ENCODE measurements around the gene GABRR2.

DNA sequence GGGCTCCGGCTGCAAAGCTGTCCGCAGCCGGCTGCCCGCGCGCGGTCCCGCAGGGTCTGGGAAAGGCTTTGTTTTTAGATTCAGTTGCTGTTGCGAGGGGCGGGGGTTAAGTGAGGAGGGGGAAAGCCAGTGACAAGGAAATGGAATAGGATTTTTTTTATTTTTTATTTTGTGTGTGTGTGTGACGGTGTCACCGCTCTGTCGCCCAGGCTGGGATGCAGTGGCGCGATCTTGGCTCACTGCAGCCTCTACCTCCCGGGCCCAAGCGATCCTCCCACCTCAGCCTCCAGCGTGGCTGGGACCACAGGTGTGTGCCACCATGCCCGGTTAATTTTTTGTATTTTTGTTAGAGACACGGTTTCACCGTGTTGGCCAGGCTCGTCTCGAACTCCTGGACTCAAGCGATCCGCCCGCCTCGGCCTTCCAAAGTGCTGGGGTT is 38.0 kb upstream of the GABRR2 start:
- no peak for TF ChIP-seq ZFP30 (CRISPR knock-in tag; IDR thresholded peaks at IDR 0.05)
- TF ChIP-seq, protein P1, sequence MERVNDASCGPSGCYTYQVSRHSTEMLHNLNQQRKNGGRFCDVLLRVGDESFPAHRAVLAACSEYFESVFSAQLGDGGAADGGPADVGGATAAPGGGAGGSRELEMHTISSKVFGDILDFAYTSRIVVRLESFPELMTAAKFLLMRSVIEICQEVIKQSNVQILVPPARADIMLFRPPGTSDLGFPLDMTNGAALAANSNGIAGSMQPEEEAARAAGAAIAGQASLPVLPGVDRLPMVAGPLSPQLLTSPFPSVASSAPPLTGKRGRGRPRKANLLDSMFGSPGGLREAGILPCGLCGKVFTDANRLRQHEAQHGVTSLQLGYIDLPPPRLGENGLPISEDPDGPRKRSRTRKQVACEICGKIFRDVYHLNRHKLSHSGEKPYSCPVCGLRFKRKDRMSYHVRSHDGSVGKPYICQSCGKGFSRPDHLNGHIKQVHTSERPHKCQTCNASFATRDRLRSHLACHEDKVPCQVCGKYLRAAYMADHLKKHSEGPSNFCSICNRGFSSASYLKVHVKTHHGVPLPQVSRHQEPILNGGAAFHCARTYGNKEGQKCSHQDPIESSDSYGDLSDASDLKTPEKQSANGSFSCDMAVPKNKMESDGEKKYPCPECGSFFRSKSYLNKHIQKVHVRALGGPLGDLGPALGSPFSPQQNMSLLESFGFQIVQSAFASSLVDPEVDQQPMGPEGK (CRISPR knock-in tag; IDR thresholded peaks at IDR 0.05; ENCODE audit: borderline replicate concordance): no peak
- TF ChIP-seq, protein P2, sequence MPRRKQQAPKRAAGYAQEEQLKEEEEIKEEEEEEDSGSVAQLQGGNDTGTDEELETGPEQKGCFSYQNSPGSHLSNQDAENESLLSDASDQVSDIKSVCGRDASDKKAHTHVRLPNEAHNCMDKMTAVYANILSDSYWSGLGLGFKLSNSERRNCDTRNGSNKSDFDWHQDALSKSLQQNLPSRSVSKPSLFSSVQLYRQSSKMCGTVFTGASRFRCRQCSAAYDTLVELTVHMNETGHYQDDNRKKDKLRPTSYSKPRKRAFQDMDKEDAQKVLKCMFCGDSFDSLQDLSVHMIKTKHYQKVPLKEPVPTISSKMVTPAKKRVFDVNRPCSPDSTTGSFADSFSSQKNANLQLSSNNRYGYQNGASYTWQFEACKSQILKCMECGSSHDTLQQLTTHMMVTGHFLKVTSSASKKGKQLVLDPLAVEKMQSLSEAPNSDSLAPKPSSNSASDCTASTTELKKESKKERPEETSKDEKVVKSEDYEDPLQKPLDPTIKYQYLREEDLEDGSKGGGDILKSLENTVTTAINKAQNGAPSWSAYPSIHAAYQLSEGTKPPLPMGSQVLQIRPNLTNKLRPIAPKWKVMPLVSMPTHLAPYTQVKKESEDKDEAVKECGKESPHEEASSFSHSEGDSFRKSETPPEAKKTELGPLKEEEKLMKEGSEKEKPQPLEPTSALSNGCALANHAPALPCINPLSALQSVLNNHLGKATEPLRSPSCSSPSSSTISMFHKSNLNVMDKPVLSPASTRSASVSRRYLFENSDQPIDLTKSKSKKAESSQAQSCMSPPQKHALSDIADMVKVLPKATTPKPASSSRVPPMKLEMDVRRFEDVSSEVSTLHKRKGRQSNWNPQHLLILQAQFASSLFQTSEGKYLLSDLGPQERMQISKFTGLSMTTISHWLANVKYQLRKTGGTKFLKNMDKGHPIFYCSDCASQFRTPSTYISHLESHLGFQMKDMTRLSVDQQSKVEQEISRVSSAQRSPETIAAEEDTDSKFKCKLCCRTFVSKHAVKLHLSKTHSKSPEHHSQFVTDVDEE (CRISPR knock-in tag; IDR thresholded peaks at IDR 0.05): no peak
- TF ChIP-seq GLIS3 (CRISPR knock-in tag; IDR thresholded peaks at IDR 0.05): no peak
